GM12801 (cell line): ENCODE measurements around the gene MRGPRF.

Experiments
- TF ChIP-seq, protein P1 (sequence below): IDR thresholded peaks from one replicate; pipeline ENCODE4 v1.5.1; 2011; ENCODE audit warnings: control low read depth; ENCODE audit not compliant: insufficient read length; ENCODE audit errors: extremely low read depth

The MRGPRF gene

DNA sequence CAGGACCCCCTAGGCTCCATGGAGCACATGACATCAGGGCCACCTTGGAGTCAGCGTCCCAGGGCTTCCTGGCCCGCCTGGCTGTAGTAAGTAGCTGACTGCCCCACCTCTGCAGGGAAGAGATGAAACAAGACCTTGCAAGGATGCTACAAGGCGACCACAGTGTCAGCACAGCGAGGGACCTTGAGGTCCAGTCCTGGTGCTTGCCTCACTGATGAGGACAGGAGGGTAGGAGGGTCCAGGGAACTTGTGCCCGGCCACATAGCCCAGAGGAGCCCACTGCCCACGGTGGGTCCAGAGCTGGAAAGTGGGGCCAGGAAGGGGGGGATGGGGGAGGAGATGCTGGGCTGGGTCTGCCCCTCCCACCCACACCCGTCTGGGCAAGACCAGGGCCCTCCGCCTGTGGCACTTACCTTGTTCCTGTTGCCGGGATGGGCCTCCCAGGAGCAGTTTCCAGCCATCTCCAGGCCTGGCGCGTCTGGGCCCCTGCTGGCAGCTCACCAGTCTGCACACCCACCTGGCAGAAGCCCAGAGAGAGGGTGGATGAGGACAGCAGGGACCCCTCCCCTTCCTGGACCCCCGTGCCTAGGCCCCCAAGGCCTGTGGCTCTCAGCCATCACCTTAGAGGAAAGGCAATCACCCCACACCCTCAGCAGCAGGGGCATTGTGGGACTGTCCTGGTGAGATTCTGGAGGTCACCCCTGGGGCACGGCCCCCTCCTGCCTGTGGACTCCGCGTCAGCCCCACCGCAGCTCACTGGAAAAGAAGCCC, 3.4 kb downstream of the MRGPRF start:
- TF ChIP-seq, protein P1, sequence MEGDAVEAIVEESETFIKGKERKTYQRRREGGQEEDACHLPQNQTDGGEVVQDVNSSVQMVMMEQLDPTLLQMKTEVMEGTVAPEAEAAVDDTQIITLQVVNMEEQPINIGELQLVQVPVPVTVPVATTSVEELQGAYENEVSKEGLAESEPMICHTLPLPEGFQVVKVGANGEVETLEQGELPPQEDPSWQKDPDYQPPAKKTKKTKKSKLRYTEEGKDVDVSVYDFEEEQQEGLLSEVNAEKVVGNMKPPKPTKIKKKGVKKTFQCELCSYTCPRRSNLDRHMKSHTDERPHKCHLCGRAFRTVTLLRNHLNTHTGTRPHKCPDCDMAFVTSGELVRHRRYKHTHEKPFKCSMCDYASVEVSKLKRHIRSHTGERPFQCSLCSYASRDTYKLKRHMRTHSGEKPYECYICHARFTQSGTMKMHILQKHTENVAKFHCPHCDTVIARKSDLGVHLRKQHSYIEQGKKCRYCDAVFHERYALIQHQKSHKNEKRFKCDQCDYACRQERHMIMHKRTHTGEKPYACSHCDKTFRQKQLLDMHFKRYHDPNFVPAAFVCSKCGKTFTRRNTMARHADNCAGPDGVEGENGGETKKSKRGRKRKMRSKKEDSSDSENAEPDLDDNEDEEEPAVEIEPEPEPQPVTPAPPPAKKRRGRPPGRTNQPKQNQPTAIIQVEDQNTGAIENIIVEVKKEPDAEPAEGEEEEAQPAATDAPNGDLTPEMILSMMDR: no peak

DNA sequence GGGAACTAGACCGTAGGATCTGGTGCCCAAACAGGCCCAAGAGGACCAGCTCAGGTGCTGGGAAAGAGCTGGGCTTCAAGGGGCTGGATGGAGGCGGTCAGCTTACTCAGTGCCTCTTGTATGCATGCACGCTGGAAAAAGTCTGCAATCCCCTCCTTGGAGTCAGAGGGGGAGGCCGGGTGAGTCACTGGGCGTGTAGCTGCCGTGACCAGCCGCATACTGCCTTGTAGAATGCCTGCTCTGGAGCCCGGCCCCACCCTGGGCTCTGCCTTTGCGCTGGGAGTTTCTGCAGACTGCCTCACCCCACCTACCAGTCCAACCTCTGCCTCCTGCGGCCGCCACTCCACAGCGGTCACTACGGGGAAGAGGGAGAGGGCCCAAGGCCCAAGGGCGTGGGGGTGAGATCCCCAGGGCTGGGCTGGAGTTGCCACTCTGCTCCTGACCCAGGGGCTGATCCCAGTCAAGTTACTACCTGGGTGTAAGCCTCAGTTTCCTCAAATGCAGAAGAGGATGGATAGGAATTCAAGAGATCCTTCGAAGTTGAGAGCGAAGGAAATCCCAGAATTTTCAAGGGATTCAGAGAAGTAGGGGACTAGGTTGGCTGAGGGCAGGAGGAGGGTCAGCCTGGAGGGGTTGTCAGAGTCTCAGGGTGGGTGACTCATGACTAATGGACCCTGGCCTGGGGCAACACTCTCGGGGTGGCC, 4.2 kb downstream of the MRGPRF start:
- TF ChIP-seq, protein P1: no peak

DNA sequence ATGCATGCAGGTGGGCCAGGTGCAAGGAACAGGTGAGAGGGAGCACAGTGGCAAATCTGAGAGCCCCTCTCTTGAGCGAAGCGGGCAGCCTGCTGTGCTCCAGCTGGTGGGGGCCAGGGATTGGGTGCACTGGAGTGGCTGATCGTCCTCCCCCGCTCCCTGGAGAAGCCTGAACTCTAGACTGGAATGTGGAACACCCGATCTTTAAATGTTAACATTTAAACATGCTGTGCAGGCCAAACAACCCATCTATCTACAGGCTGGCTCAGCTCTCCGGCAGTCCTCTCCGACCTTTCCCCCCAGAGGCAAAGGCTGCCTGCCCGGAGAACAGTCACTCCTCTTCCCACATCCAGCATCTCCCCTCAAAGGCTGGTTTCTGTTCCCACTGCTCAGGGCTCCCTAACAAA, 5.1 kb downstream of the MRGPRF start:
- TF ChIP-seq, protein P1: no peak

DNA sequence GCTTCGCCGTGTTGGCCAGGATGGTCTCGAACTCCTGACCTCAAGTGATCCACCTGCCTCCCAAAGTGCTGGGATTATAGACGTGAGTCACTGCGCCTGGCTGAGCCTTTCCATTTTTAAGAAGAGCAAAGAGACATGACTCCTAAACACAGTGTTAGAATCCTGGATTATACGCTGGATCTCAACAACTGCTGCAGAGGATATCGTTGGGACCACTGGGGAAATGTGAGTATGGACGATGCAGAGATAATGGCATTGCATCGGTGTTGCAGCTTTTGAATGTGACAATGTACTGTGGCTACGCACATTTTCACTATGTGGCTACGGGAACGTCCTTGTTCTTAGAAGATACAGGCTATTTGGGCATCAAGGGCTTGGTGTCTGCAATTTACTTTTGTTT, 6.2 kb downstream of the MRGPRF start:
- TF ChIP-seq, protein P1: no peak

DNA sequence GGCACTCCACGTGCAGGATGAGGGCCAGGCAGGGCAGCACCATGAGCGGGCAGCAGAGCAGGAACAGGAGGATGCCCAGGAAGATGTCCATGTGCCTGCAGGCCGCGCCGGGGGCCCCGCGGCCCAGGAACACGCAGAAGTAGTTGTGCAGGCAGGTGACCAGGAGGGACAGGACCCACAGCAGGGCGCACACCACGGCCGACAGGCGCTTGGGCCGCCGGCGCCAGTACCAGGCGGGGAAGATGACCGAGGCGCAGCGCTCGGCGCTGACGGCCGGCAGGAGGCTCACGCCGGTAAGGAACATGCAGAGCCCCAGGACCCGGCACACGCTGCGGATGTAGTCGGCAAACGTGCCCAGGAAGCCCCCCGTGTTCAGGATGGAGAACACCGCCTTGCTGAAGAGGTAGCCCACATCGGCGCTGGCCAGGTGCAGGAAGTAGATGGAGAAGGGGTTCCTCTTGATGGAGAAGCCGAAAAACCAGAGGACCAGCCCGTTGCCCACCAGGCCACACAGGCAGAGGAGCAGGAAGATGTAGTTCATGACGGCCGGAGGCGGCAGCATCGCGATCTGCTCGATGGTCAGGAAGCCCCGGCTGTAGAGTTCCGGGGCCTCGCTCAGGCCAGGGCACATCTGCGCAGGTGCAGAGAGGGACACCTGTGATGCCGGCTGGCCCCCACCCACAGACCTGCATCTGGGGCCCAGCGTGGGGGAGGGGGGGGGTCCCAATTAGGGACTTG, 7.2 kb downstream of the MRGPRF start:
- TF ChIP-seq, protein P1: no peak

DNA sequence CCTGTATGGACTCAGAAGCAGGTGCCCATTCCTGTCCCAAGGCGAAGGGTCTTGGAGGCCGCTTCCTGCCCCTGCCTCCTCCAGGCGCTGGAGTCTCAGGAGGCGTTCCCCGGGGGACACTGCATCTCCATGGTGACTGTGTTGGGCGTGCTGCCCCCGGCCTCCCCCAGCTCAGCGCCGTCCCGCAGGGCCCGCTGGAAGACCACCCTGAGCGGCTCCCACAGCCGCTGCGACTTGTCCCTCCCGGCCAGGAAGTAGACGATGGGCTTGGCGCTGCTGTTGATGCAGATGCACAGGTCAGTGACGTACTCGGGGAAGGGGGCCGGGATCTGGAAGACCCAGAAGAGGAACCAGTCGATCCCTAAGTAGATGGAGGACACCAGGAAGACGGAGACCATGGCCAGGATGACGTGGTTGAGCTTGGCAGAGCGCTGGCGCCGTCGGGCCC, 7.8 kb downstream of the MRGPRF start:
- TF ChIP-seq, protein P1: no peak
